Fibroblast of pulmonary artery (primary cell): ENCODE results near the gene DNAI1.

Experiments
- DNase-seq: peaks from one replicate; pipeline ENCODE4 v3.0.0-alpha.2; 2010; ENCODE audit warnings: low read depth
- H3K4me3 ChIP-seq: replicated peaks from 2 replicates; pipeline ENCODE4 v1.5.1; 2011; ENCODE audit warnings: low read depth, mild to moderate bottlenecking, control low read depth, low read length, moderate library complexity
- CTCF ChIP-seq: IDR thresholded peaks from 2 replicates; pipeline ENCODE4 v1.5.1; 2011; ENCODE audit warnings: mild to moderate bottlenecking, control low read depth, low read length, inconsistent platforms; ENCODE audit errors: missing control alignments

DNAI1 gene

DNA sequence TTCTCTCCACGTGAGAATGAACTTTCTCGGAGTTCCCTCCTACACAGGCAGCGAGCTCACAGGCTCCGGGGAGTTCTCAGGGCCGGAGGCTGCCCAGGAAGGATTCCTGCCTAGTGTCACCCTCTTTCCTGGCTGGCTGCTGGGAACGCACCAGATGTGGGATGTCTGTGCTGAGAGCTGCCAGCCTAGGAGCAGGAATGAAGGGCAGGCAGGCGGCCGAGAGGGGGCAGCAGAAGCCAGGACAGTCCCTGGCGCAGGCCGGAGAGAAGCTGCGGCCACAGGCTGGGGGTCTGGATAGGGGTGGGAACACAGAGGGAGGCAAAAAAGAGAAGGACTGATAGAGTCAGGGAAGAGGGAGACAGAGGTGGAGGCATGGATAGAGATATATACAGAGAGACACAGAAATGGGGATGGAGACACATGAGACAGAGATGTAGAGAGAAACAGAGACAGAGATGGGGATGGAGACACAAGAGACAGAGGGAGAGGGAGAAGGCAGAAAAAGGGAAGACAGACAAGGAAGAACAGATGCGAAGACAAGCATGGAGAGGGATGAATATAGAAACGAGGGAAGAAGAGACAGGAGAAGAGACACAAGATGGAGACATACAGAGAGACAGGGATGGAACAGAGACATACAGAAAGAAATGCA lies 89.5 kb downstream of the DNAI1 start:
- TF ChIP-seq CTCF = peak; percentile 89
- H3K4me3 ChIP-seq = no peak overlapping the region
- DNase-seq = peak; percentile 66

DNA sequence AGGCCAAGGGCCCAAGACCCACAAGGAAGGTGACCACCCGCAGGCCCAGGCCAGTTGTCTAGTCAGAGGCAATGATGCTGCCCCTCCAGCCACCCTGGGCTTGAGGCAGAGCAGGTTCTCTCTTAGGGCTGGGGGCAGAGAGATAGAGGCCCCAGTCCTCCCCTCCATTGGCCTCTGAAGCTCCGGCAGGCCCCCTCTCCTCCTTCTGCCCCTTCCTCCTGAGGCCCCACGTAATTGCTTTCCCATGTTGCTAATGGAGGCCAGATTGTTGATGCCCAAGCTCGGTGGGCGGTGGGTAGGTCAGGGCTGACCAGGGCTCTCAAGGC lies 90.8 kb downstream of the DNAI1 start:
- no peak overlapping the region for H3K4me3 ChIP-seq
- no peak for DNase-seq
- no peak for TF ChIP-seq CTCF

- TF ChIP-seq CTCF = no peak
- no peak for DNase-seq
- no peak overlapping the region for H3K4me3 ChIP-seq
Observed at GRCh38 chr9:34550016-34550680, 91.5 kb downstream of the DNAI1 start.

DNA sequence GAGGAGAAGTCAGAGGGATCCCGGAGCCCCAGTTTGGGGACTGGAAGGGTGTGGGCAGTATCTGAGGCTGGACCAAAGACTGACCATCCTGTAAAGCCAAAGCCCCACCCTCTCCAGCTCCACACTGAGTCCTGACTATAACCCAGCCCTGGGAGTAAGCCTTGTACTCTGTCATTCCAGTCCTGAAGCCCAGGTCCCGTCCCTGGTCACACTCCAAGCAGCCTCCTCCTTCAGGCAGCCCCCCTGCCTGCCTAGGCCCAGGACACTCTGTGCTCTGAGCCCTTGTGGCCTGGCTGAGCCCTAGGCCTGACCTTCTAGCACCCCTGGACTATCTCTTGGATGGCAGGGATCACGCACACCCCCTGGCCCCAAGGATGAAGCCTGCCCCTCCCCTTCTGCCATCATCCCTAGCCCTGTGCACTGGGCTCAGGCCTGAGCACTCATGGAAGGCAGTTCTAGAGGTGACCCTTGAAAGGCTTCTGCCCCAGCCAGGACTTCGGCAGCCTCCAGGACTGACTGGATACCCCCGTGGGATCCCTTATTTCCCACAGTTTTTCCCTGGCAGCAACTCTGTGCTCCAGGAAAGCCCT lies 92.2 kb downstream of the DNAI1 start:
- H3K4me3 ChIP-seq = no peak overlapping the region
- no peak for TF ChIP-seq CTCF
- no peak for DNase-seq

DNA sequence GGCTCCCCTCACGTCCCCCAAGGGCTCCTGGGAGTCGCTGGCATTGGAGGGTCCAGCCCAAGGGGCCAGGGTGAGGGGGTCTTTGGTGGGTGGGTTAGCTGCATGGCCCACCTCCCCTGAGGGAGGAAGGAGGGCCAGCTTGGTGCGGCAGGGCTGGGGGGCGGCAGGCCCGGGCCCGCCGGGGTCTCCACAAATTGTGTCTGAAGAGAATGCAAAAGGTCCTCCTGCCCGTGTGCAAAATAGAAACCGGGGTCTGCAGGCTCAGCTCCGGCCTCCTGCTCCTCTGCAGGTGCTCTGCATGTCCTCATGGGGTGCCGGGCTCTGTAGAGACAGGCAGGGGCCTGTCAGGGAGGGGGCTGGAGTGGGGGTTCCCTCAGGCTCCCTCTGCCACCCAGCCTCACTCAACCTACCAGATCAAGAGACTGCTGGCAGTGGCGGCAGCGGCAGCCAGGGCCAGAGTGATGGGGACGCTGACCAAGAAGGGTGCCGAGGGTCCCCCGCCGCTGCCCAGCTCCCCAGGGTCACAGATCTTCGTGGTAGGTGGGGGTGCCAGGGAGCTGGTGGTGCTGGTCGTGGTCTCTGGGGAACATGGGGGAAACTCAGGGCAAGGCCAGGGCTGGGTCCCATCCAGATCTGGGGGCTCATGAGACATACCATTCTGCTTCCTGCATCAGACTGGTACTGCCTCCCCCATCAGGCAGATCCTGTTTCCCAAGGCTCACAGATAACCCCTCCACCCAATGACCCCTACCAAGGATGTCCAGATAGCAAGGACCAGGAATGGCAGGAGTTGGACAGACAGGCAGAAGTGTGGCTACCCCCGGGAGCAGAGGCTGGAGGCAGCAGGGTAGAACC lies 93.4 kb downstream of the DNAI1 start:
- DNase-seq = no peak
- no peak overlapping the region for H3K4me3 ChIP-seq
- no peak for TF ChIP-seq CTCF

GRCh38 chr9:34552606-34552981 lies 94.0 kb downstream of the DNAI1 start:
- no peak for DNase-seq
- H3K4me3 ChIP-seq = no peak overlapping the region
- no peak for TF ChIP-seq CTCF
